Ecto neural progenitor cell (in vitro differentiated cells): ENCODE measurements around the gene GOLIM4.

Source experiments
- DNase-seq: peaks from one replicate; pipeline ENCODE4 v3.0.0-alpha.2; 2018; ENCODE audit warnings: low spot score

Gene GOLIM4

DNA sequence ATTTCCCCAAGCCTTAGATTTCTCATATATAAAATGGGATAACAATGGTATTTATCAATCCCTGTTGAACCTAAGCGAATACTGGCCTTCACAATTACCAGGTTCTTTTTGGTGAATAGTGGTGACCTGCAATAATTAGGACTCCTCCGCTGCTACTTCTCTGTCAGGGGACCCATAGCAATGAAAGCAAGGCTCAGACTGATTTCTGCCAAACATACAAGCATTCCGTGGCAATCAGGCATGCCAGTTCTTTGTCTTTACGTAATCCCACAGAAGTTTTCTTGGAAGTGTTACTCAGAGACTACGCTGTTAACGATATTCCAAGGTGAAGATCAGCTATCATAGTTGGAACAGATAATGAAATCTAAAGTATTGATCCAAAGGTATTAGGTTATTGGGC is 105.7 kb downstream of the GOLIM4 start:
- DNase-seq = no peak

DNA sequence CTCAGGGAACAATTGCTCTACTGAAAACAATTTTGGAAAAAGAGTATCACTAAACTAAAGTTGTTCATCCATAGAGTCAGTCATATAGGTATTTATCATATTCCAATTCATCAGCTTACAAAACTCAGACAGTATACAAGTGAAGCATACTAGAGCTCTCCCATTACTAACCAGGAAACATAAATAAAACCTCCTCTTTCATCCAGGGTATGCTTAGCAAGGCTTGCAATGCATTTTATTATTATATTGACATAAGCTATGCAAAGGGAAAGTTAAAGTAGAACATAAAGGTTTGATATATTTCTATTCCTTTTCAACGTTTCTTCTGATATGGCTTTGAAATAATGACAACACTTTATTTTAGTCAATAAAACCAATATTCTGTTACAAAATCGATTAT is 106.7 kb downstream of the GOLIM4 start:
- no peak for DNase-seq

DNA sequence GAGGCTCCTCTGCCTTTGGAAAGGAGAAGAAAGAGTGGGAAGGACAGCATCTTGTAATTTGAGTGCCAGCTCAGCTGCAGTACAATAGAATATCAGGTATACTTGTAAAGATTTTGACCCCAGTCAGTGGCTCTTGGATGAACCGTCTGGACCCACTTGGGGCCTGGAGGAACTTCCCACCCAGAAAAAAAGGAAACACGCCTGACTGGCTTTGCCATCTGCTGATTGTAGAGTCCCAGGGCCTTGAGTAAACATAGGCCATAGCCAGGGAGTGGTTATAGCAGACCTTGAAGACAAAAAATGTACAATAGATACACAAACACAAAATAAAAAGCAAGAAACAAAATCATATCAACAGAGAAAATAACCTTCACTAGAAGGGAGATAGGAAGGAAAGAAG is 112.1 kb downstream of the GOLIM4 start:
- no peak for DNase-seq

DNA sequence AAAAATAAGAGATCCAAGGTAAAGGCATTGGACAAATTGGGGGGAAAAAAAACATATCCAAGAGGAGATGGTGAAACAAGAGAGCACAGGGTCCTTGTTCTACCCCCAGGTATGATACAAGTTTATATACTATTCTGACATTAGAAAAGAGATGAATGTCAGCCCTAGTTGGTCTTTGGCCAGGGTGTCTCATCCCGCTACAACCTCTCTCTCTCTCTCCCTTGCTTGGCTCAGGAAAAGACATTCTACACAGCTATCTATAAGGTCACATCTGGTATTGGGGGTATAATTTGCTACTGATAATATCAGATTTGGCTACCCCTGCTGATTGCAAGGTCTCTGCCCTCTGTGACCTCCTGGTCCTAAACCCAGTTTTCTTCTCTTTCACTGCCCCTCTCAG is 117.2 kb downstream of the GOLIM4 start:
- DNase-seq = no peak

DNA sequence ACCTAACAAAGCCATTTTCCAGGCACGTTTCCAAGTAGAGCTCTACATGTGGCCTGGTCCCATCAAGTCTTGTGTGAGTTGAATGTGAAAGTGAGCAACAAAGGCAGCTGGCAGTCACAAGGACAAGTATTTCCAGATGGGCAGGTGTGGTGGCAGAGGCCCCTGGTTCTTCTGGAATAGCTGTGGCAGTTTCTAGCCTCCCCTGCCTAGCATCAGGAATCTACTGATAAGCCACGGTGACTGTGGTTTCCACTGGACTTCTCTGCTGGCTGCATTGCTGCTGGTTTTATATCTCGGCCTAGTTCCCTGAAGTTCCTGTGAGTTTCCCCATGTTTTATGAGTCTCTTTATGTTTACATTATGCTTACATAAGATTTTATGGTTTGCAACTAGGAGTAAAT is 117.7 kb downstream of the GOLIM4 start:
- DNase-seq = no peak

DNA sequence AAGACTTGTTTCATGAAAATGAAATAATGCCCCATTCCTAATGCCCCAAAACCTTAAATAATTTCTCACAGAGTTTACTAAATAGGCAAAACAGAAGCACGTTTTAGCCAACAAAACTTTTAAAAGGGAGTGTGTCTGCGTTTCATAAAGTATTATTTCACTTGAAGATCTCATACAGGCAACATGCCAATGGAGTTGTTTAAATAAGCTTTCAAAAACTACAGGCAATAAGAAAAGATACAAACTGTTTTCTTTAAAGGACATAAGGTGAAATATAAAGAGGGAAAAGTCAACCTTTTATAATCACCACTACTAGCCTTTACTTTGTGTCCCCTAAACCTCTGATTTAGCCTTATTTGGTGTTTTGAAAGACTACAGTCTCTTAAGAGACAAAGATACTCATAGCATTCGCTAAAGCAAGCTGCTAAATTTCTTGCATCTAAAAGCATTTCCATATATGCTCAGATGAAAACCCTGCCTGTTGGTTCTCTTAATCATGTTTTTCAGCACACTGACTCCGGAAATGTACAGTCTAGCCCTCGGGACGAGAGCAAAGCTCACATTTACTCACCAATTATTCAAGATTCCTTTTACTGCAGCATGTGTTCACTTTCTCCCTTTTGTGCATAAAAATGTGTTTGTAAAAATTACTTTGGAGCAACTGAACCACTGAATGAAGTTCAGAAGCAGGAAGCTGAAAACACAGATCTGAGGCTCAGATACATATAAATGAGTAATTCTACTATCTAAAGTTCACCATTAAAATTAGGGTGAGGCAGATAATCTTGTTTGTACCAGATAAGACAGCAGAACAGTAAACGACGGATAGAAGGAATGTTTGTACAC is 119.0 kb downstream of the GOLIM4 start:
- DNase-seq = no peak

DNA sequence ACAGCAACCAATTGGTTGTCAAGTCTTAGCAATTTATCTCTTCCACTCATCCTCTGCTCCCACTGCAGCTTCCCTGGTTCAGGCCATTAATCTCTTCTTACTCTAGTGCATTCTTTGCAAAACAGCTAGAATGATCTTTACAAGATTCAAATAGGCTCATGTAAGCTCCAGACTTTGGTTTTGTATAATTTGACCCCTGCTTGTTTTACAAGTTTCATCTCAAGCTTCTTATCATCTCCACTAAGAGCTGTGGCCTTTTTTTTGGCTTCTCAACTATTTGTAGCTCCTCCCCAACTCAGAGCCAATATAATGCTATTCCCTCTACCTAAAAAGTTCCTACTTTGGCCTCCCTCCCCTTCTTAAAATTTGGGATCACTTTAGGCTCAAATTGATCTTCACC is 121.8 kb downstream of the GOLIM4 start:
- DNase-seq = no peak

DNA sequence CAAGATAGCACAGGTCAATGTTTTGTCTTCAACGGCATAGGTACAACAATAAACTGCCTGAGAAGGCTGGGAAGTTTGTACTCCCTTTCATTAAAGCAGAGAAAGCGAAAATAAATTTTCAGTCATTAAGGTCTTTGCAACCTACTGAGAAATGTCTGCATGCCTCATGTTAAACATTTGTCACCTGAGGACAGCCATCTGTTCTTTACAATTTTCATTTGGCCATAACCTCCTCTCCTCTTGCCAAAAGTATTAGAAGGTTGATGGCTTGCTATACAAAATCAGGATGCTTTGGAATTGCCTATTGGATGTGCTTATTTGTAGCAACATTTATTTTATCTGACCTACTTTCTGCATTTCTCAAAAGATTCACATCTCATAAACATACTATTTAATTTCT is 122.7 kb downstream of the GOLIM4 start:
- DNase-seq = no peak

DNA sequence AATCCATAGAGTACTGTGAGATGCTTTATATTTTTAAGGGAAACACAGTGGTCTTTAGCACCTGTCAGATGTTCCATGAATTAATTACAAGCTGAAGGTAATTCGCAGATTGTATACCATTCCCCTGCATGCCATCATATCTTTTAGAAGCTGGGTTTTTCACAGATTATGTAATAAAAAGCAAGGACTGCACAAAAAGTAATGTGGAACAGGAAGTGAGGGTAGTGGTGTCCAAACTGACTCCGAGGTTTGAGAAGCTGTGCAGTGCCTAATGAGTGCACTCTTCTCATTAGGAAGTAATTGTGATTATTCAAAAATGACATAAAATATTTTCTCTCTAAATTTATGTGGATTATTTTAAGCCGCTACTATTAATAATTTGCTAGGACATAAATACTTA is 123.2 kb downstream of the GOLIM4 start:
- no peak for DNase-seq

DNA sequence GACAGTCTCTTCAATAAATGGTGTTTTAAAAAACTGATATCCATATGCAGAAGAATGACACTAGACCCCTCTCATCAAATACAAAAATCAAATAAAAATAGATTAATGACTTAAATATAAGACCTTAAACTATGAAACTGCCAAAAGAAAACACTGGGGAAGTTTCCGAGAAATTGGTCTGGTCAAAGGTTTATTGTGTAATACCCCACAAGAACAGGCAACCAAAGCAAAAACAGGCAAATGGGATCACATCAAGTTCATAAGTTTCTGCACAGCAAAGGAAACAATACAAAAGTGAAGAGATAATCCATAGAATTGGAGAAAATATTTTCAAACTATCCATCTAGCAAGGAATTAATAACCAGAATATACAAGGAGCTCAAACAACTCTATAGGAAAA is 126.2 kb downstream of the GOLIM4 start:
- no peak for DNase-seq

DNA sequence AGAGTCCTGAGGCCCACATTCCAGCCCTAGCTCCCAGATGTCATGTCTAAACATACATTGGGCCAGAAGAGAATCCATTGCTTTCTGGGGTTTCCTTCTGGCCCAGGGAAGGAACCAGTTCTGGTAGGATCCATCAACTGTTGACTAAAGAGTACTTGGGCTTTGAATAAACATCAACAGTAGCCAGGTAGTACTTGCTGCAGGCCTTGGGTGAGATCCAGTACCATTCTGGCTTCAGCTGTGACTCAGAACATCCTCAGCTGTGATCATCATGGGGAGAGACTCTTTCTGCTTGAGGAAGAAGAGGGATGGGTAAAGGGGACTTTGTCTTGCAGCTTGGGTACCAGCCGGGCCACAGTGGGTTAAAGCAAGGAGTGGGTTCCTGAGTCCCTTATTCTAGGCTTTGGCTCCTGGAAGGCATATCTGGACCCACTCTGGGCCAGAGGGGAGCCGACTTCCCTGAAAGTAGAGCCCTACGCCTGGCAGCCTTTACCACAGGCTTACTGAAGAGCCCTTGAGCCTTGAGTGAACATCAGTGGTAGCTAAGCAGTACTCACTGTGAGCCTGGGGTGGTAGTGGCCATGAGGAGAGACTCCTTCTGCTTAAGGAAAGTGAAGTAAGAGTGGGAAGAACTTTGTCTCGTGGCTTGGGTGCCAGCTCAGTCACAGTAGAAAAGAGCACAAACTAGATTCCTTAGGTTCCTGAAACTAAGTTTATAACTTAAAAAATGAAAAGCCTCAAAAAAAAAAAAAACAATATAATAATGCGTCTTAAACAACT is 128.3 kb downstream of the GOLIM4 start:
- DNase-seq = no peak
